SK-N-SH (cell line): ENCODE measurements around the gene RPE65.

Source experiments
- EP300 ChIP-seq, 2 experiments: IDR thresholded peaks; 2 replicates each; pipeline versions ENCODE4 v1.4.0 to v1.6.1; 2012; ENCODE audit warnings: borderline replicate concordance in 1 of 2, low read depth in 1 of 2, low read length in 1 of 2
- MAX ChIP-seq: IDR thresholded peaks from 2 replicates; pipeline ENCODE4 v1.4.0; 2012; ENCODE audit warnings: low read depth
- YY1 ChIP-seq: IDR thresholded peaks from 2 replicates; pipeline ENCODE4 v1.4.0; 2012; ENCODE audit warnings: low read depth, mild to moderate bottlenecking

DNA sequence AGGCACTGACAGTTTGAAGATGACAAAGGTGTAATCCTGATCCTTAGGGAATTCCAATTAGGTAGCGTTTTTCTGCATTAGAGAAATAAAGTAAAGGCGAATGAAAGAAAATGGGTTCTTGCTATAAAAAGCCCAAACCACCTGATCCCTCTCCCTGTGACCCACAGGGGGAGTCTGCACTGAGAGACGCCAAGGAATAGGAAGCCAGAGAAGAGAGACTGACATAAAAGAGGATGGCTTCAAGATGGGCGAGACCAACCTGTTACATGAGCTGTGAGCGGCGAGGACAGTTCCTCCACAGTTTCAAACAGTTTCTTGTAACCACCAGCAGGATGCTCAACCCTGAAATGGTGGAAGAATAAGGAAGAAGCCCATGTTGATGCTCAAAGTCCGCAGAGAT, 1.4 kb downstream of the RPE65 start:
- TF ChIP-seq MAX (no peak), EP300 (IDR thresholded peaks at IDR 0.05; ENCODE audit: borderline replicate concordance in 1 of 2, low read depth in 1 of 2, low read length in 1 of 2) (no peak), YY1 (no peak)
